Measurements from ENCODE around the gene PI16. TPM values are rescaled to one million over a fixed set of nuclear protein-coding genes. Genes with fewer than 3 reads are reported as not detected.
A peak's percentile ranks its signal among the peaks of the same experiment; 100 is the strongest.

Gene PI16
- polyA plus RNA-seq, 3 donors: 0.22 TPM; not detected in 2

DNA sequence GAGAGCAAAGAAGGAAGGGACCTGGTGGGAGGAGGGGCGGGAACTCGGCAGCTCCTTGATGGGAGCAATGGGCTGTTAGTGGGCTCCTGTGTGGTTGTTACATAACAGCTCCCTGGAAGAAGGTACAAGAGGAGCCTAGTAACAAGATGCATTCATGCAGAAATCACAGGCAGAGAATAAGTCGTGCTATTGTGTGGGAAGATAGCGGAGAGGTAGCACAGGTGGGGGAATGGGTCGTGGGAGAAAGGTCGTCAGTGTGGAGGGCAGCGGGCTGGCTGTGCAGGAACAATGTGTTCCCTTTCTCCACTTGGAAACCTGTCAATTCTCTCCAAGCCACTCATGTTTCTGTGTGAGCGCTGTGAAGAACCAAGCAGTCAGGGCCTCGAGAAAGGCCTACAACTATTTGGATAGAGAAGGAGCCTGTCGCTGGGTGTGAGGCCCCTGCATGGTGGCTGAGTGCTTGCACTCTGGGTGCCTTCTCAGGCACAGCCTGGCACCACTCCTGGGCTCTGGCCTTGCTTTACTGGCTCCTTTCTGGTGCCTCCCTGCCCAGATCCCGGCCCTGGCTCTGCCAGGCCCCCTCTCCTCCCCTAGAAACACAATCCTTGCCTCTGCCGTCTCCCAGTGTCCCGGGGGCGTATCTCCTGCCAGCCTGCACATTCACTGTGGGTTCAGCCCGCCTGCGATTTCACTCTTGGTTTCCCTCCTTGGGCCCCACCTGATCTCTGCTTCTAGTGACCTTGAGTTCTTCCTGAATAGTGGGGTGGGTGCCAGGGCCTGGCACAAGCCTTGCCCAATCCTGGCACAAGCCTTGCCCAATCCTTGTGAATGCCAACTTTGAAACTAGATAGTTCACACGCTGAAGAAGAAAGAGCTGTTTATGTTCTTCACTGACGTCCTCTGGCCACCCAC lies 43.5 kb downstream of the PI16 start:
- H2AFZ ChIP-seq (ENCODE audit: insufficient read depth, low read depth, low read length, poor library complexity, severe bottlenecking): no peak overlapping the region
- H3K79me2 ChIP-seq (ENCODE audit: insufficient read depth, low read length): no peaks in the 10 kb centered on the region
- no peaks in the 10 kb centered on the region for H3K27me3 ChIP-seq (ENCODE audit: control insufficient read depth in 2 of 2, insufficient read depth in 2 of 2, low read length in 2 of 2)
- no peak overlapping the region for H3K9ac ChIP-seq (ENCODE audit: insufficient read depth, low read length, poor library complexity, severe bottlenecking)
- Mint-ChIP-seq H3K9me3 (peaks cover 0 to 2% (median 0%) of the 10 kb centered on the region in 7 donors), H3K4me1 (peaks cover 17% of the 10 kb centered on the region), H3K36me3 (no peaks in the 10 kb centered on the region), H3K27ac (no peak overlapping the region), H3K27me3 (ENCODE audit: low read depth in 3 of 3) (peaks cover 2 to 4% (median 3%) of the 10 kb centered on the region in 3 donors), H3K4me3 (no peak overlapping the region)
- TF ChIP-seq, protein P1, sequence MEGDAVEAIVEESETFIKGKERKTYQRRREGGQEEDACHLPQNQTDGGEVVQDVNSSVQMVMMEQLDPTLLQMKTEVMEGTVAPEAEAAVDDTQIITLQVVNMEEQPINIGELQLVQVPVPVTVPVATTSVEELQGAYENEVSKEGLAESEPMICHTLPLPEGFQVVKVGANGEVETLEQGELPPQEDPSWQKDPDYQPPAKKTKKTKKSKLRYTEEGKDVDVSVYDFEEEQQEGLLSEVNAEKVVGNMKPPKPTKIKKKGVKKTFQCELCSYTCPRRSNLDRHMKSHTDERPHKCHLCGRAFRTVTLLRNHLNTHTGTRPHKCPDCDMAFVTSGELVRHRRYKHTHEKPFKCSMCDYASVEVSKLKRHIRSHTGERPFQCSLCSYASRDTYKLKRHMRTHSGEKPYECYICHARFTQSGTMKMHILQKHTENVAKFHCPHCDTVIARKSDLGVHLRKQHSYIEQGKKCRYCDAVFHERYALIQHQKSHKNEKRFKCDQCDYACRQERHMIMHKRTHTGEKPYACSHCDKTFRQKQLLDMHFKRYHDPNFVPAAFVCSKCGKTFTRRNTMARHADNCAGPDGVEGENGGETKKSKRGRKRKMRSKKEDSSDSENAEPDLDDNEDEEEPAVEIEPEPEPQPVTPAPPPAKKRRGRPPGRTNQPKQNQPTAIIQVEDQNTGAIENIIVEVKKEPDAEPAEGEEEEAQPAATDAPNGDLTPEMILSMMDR (IDR thresholded peaks at IDR 0.05): no peak
- no peaks in the 10 kb centered on the region for H4K20me1 ChIP-seq (ENCODE audit: insufficient read depth, low read length)
- DNase-seq: no peak
- intact Hi-C loops (cut with micrococcal nuclease): no loop called here
- H3K9me3 ChIP-seq (replicated peaks in 1 of 2; ENCODE audit: control insufficient read depth in 1 of 2, insufficient read depth in 1 of 2, low read length in 2 of 2): no peaks in the 10 kb centered on the region
- H3K4me3 ChIP-seq (replicated peaks in 1 of 3; ENCODE audit: low read depth in 2 of 3, low read length in 3 of 3): no peak overlapping the region
- WGBS (ENCODE audit: insufficient coverage): 94% methylated on average over 9 of the region's 18 CpGs
- peaks cover 12 to 17% of the 10 kb centered on the region in 2 donors for H3K4me1 ChIP-seq (ENCODE audit: control insufficient read depth in 1 of 2, insufficient read depth in 2 of 2, low read length in 2 of 2)
- no peaks in the 10 kb centered on the region for H3K36me3 ChIP-seq (replicated peaks in 1 of 2; ENCODE audit: control insufficient read depth in 1 of 2, insufficient read depth in 2 of 2, low read length in 2 of 2)
- H3K27ac ChIP-seq (ENCODE audit: low read depth in 1 of 2, low read length in 2 of 2): no peak overlapping the region
- no peak overlapping the region for H3K4me2 ChIP-seq (replicated peaks; ENCODE audit: extremely low read depth, low read length, poor library complexity, severe bottlenecking)

DNA sequence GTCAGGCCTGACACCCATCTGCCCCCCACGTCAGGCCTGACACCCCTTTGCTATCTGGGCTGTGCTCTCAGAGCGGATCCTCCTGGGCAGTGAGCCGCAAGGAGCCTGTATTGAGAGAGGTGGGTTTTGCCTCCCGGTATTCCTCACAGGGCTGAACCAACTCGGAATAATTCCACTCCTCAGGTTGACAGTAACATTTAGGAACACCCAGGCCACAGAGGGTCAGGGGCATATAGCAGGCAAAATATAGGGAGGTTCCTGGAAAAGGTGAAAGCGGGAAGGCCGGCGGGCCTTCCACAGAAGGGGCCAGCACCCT lies 44.1 kb downstream of the PI16 start:
- Histone ChIP-seq H3K27me3 (ENCODE audit: control insufficient read depth in 2 of 2, insufficient read depth in 2 of 2, low read length in 2 of 2) (no peaks in the 10 kb centered on the region), H3K36me3 (replicated peaks in 1 of 2; ENCODE audit: control insufficient read depth in 1 of 2, insufficient read depth in 2 of 2, low read length in 2 of 2) (no peaks in the 10 kb centered on the region), H3K9ac (ENCODE audit: insufficient read depth, low read length, poor library complexity, severe bottlenecking) (no peak overlapping the region), H3K4me2 (replicated peaks; ENCODE audit: extremely low read depth, low read length, poor library complexity, severe bottlenecking) (no peak overlapping the region), H3K27ac (ENCODE audit: low read depth in 1 of 2, low read length in 2 of 2) (no peak overlapping the region), H3K4me1 (ENCODE audit: control insufficient read depth in 1 of 2, insufficient read depth in 2 of 2, low read length in 2 of 2) (peaks cover 12 to 17% of the 10 kb centered on the region in 2 donors), H3K79me2 (ENCODE audit: insufficient read depth, low read length) (no peaks in the 10 kb centered on the region), H3K4me3 (replicated peaks in 1 of 3; ENCODE audit: low read depth in 2 of 3, low read length in 3 of 3) (no peak overlapping the region), H2AFZ (ENCODE audit: insufficient read depth, low read depth, low read length, poor library complexity, severe bottlenecking) (no peak overlapping the region), H4K20me1 (ENCODE audit: insufficient read depth, low read length) (no peaks in the 10 kb centered on the region), H3K9me3 (replicated peaks in 1 of 2; ENCODE audit: control insufficient read depth in 1 of 2, insufficient read depth in 1 of 2, low read length in 2 of 2) (no peaks in the 10 kb centered on the region)
- H3K36me3 Mint-ChIP-seq: no peaks in the 10 kb centered on the region
- H3K4me1 Mint-ChIP-seq: peaks cover 18% of the 10 kb centered on the region
- peak overlapping the region in 1 of 2 donors; percentile 28 for H3K4me3 Mint-ChIP-seq
- intact Hi-C loops (cut with micrococcal nuclease): no loop called here
- H3K27ac Mint-ChIP-seq: no peak overlapping the region
- peaks cover 1 to 4% (median 3%) of the 10 kb centered on the region in 3 donors for H3K27me3 Mint-ChIP-seq (ENCODE audit: low read depth in 3 of 3)
- no peak for DNase-seq
- TF ChIP-seq, protein P1 (IDR thresholded peaks at IDR 0.05): no peak
- peaks cover 0 to 2% (median 0%) of the 10 kb centered on the region in 7 donors for H3K9me3 Mint-ChIP-seq
- WGBS (ENCODE audit: insufficient coverage): 100% methylated on average over 3 of the region's 8 CpGs

Measured in CD14-positive monocyte (primary cell).